ENCODE measurements around the gene LAMB3. TPM values are rescaled to one million over a fixed set of nuclear protein-coding genes. Genes with fewer than 3 reads are reported as not detected.
"Not testable (repeated sequence)": the region's sequence is repeated elsewhere in the genome, so short reads cannot be mapped to it uniquely, and the experiment has no call there.

Gene LAMB3
- 7.0 and 13.7 TPM in 2 replicates for total RNA-seq (2014; rRNA removed; shearing (Covaris generic))

DNA sequence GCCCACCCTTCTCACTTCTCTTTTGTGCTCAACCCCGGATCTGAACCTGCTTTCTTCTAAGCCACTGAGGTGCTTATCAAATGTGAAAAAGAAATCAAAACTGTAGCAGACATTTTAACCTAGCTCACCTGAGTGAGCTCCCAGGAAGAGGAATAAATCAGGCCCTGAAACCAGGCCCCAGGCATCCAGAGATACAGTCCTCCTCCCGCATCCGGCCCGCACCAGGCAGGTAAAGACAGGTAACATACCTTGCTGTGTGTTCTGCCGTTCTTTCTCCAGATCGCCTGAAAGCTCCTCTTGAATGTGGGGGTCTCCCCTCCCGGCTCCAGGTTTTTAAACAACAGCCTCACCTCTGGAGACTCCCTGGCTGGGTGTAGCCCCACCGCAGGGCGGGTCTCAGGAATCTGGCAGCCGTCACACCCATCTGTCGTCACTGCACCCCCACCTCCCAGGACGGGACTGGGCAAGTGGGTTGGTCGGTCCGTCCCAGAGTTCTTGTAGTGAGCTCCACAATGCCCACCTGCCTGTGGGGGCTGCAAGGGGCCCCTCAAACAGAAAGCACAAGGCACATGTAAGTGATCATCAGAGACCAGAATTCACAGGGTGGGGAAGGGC lies at the start of gene LAMB3:
Gene LAMB3 (minus strand): TSS at position 305 of the 615 bp plus-strand sequence. CDS start 1,481 bp downstream, outside the sequence.
- DNase-seq (ENCODE audit: low spot score) = no peak

DNA sequence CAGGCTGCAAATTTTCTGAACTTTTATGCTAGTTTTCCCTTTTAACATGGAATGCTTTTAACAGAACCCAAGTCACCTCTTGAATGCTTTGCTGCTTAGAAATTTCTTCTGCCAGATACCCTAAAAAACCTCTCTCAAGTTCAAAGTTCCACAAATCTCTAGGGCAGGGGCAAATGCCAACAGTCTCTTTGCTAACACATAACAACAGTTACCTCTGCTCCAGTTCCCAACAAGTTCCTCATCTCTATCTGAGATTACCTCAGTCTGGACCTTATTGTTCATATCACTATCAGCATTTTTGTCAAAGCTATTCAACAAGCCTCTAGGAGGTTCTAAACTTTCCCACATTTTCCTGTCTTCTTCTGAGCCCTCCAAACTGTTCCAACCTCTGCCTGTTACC lies 48.5 kb upstream of the LAMB3 start:
- DNase-seq (ENCODE audit: low spot score) = not testable (repeated sequence)

DNA sequence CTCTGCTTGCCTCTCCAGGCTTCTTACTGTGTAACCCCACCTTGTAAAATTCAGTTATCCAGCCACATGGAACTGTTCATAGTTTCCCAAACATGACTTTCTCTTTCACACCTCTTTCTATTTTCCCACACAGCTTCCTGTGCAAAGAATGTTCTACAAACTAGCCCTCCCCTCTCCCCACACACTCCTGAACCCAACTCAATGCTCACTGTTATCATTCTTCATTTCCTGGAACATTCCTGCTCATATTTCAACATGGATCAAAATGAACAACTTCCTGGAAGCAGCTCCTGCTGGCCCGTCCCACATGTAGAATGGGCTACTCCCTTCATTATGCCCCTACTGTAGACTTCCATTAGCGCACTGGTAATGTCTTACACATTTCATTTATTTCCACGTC lies 44.9 kb upstream of the LAMB3 start:
- DNase-seq (ENCODE audit: low spot score) = no peak

DNA sequence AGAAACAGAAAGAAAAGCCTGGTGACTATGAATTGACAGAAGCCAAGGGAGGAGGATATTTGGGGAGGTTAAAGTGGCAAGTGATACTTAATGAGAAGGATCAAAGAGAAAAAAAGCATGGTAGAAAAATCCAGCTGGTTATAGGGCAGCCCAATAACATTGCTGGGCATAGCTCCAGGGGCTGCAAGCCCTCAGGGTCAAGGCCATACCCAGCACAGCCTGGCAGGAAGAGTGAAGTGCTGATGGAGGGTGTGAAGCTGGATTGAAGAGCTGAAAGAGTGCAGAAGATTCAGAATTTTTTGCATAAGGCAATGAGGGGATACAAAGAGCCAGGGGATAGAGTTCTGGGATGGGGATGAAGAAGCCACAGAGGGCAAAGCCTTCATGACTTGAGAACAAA lies 44.4 kb upstream of the LAMB3 start:
- DNase-seq (ENCODE audit: low spot score) = no peak

DNA sequence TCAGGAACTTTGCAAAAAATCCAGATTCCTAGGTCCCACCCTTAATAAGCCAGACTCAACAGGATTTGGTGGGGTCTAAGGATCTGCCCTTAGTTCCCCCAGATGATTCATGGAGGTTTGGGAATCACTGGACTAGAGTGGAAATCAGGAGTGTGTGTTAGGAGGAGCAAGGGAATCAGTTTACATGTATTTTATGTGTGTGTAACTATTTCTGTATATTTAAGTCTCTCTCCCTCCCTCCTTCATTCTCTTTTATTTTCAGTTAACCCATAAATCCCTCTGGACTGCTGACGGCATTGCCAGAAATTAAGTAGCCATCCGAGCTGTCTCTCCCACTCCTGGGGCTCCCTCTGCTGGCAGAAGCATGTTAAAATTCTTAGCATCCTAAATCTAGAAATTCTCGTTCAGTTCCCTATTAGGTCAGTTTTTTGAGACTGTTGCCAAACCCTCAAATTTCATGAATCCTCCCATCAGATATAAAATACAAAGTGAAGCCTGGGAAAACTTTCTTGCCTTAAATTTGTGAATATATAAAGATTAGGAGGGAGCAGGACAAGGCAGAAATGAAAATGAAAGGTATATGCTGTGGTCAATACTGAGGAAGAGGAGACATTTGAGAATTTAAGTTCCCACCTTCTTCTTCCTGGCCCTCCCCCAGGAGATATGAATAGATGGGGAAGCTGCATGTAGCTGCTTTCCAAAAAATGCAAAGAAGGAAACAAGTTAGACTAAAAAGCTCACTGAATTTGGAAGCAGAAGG lies 40.7 kb upstream of the LAMB3 start:
- DNase-seq (ENCODE audit: low spot score) = peak; percentile 81

DNA sequence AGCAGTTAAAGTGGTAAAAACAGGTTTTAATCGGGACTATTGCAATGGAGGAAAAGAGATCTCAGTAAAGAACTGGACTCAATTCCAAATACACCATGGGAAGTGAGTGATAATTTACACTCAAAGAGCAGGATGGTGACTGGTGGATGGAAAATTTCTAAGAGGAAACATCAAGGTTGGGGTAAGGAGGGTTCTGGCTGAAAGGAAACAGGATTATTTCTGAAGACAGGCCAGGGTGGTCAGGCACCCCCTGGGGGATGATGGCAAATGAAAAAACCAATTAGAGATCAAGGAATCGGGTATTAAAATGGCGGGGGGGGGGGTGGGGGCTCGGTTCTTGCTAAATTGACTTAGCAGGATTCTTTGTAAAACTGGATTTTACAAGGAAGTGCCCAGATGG lies 40.1 kb upstream of the LAMB3 start:
- no peak for DNase-seq (ENCODE audit: low spot score)

DNA sequence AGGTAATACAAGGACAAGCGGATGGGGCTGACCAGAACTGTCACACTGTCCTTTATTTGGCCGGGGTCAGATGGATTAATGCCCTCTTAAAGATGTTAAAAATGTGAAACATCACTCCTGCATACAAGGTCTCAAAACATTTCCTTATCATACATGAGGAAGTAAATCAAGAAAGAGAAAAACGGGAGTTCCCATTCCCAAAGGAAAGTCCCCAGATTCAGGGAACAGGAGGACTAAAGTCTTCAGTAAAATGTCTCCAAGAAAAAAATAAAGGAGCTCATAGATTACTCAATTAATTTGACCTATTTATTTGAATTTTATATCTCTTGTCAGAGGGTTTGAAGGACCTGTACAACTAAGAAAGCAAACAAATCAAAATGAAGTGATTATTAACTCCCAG lies 39.0 kb upstream of the LAMB3 start:
- DNase-seq (ENCODE audit: low spot score) = no peak

DNA sequence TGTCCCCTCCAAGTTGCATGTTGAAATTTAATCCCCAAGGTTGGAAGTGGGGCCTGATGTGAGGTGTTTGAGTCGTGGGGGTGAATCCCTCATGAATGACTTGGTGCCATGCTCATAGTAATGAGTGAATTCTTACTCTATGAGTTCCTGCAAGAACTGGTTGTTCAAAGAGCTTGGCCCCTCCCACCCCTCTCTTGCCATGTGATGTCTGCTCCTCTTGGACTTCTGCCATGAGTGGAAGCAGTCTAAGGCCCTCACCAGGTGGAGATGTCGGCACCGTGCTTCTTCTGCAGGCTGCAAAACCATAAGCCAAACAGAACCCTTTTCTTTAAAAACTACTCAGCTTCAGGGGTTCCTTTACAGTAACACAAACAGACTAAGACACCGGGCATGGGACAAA lies 37.3 kb upstream of the LAMB3 start:
- peak; percentile 61 for DNase-seq (ENCODE audit: low spot score)

DNA sequence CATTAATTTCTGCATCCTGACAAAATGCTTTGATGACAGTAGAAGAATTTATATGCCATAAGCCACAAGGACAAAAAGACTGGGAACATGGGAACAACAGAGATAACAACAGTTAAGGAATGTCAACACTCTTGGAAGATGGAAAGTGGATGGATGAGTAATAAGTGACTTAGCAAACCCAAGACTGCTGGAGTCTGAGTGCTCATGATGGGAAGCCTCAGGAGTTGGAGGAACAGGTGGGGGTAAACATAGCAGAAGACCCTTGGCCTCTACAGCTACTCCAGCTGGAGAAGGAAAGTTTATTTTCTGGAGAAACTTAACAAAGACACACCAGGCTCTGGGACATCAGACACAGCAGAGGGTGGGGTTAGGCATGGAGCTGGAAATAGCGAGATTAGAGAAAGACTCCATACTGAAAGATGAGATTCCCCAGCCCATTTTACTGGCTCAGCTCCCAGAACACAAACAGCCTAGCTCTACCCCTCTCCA lies 36.6 kb upstream of the LAMB3 start:
- DNase-seq (ENCODE audit: low spot score) = peak; percentile 97

DNA sequence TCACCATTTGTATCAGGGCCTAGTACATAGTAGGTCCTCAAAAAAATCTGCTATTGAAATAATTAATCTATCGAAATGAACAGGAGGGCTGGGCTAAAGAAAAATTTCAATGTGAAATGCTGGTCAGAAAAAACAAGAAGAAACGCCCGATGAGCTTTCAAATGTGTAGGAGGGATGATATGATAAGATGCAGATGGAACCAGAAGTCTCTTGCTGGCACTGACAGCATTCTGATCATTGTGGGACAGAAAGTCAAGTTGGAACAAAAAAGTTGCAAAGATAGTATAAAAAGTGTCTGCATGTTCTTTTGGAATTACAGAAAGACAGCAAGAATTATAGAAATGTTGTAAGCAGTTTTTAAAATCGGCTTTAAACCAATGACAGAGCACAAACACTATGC lies 34.1 kb upstream of the LAMB3 start:
- no peak for DNase-seq (ENCODE audit: low spot score)

DNA sequence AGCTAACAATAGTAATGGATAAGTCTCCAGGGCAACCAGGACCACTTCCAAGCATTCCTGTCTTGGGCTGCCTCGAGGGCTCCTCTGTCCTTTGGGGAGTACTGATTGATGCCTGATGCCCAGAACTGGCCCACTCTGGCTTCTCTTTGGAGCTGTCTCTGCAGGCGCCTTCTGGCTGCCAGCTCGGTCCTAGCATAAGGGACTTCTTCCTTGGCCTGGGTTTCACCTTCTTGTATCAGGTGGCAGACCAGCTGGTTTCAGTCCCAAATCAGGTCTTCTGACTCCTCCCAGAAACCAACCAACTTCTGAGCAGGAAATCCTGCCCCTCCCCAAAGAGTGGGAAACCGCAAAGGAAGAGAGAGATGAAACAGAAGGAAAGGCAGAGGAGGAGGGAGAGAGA lies 33.6 kb upstream of the LAMB3 start:
- DNase-seq (ENCODE audit: low spot score) = no peak

DNA sequence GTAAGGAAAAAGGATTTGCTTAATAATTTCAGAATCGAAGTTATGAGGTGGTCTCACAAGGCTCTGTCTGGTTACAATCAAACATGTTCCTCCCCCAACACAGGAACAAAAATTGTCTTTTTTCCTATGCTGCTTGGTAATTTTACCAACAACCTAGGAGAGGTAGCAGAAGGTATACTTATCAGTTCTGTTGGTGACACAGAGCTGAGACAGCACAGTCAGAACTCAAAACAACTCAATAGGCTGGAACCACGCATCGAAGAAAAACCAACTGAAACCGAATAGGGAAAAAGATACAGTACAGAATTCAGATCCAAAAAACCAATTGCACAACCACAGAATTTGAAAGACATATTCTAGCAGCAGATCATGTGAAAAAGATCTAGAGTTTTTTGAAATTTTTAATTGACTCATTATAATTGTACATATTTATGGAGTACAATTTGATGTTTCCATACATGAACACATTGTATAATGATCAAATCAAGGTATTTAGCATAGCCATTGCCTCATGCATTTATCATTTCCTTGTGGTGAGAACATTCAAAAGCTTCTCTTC lies 26.8 kb upstream of the LAMB3 start:
- DNase-seq (ENCODE audit: low spot score) = no peak

DNA sequence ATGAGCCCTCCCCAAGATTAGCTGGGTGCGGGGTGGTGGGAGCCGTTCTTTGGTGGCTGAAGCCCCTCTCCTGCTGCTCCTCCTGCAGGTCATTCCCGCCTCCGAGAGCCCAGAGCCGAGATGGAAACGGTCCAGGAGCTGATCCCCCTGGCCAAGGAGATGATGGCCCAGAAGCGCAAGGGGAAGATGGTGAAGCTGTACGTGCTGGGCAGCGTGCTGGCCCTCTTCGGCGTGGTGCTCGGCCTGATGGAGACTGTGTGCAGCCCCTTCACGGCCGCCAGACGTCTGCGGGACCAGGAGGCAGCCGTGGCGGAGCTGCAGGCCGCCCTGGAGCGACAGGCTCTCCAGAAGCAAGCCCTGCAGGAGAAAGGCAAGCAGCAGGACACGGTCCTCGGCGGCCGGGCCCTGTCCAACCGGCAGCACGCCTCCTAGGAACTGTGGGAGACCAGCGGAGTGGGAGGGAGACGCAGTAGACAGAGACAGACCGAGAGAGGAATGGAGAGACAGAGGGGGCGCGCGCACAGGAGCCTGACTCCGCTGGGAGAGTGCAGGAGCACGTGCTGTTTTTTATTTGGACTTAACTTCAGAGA lies 23.4 kb upstream of the LAMB3 start:
- DNase-seq (ENCODE audit: low spot score) = no peak

DNA sequence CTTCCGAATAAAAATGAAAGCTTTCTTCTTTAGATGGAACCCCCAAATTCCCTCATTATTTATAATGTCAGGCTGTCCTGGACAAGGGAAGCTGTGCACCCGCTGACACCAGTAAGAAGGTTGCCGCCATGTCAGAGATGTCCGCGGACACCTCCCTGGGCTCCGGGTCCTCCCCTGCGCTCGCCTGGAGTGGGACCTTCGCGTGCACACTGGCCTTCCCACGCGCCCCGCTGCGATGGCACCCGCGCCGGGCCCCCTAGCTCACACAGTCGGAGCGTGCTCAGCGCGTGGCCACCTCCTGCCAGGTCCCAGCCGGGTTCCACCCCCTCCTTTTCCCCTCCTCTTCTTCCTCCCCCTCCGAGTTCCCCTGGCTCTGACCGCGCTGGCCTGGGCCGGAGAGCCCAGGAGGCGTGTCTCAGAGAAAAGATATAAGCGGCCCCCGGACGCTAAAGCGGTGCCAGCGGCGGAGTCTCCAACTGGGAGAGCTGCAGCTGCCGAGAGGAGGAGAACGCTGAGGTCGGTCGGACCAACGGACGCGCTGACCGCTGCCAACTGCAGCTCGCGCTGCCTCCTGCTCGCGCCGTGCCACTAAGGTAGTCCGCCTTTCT lies 22.8 kb upstream of the LAMB3 start, which contains the start of gene G0S2:
Gene G0S2 (plus strand): TSS at position 456 of the 608 bp plus-strand sequence. CDS start 273 bp downstream, outside the sequence.
- DNase-seq (ENCODE audit: low spot score) = no peak

DNA sequence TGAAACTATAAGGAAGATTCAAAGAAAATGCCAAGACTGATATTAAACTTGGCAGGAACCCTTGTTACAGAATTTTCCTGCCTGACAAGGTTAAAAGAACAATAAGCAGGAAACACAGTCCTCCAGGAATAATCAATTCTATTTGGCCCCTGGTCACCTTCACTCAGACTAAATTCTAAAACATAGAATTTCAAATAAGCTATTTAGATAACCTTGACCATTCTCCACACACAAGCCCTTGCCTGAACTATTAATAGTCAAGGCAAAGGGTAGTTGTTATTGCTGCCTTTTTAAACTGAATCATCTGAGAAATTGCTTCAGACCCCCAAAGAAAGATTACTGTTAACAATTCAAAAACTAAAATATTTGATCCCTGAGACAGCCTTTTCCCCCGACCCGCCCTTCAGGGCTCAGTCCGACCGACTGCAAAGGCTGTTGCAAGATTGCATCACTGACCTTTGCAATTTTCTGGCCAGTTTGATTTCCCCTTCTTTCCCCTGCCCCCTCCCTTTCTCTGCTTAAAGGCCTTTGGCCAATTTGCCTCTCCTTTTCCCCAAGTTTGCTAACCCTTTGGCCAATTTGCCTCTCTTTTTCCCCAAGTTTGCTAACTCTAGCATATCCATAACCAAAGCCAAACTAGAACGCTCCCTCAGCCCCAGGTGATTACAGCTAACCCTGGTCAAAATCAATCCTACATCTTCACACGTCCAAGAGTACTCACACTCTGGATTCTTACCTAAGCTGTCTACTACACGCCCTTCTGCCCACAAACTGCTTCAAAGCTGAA lies 21.6 kb upstream of the LAMB3 start:
- DNase-seq (ENCODE audit: low spot score) = no peak

DNA sequence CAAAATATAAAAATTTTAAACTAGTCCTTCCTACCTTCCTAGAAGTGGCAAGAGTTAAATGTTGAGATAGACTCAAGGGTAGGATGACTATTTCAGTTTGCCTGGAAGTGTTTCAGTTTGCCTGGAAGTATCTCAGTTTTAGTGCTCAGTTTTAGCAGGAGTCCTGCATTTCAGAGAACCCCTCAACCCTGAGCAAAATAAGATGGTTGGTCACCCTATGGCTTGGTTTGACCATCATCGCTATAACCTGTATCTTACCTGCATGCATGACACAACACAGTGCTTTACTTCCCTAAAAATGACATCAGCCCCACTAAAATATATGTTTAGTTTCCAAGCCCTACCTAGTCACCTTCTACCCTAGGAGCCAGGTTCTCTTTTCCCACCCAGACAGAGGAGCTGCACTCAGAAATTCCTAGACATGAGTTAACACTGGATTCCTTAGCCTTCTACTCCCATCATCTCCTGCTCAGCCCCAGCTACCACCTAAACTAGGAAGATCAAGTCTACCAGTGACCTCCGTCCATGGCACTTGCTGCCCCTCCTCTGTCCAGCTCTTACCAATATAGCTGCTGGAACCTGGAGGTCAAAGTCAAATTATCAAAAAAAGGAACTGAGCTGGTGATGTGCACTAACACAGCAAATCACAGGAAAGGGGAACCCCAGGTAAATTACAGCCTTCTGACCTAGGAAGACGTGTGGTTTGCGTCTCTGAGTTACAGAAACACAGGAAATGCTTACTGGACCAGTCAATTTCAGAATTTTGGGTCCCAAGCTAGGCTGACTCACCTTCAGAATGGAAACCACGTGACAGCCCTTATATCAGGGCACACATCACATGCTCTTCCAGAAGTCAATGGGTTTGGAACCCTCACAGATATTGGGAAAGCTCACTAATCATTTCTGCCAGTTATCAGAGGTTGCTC lies 20.7 kb upstream of the LAMB3 start:
- peak; percentile 68 for DNase-seq (ENCODE audit: low spot score)

DNA sequence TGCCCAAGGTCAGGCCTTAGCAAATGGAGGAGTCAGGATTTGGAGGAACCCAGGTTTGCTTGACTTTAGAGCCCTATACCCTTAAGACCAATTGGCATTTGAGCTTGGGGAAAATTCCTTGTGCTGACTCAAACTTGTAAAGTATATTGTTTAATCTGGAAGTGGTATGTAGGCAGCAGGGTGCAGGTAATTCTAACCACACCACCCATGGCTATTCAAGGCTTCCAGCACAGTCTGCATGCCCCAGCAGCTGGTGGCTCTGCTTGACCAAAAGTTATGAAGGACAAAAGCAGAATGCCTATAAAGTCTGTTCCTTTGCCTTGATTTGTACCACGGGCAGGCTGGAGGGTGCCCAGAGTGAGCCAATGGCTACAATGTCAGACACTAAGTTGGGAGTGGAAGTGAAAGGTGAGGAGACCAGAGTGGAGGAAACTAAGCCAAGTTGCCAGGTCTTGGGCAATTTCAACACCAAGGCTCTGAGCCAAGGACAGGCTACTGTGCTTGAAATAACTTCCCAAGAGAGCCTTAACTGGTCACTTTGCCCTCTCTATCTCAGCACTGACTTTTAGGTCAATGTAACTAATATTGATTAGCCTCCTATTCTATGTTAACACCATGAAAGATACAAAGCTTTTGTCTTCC lies 18.3 kb upstream of the LAMB3 start:
- DNase-seq (ENCODE audit: low spot score) = peak; percentile 45

DNA sequence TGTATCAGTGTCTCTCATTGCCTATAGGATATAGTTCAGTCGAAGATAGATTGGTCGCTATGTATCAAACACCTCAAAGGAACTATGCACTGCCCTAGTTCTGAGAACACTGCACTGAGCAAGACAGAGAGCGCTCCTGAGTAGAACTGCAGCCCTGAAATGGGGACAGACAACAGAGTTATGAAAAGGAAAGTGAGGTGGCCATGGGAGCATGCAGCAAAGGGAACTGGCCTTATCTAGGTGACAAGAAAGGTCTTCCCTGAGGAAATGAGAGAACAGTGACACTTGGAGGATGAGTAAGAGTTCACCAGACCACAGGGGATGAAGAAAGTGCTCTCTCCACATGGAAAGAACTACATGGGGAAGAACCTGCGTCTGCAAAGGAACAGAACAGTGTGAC lies 15.5 kb upstream of the LAMB3 start:
- no peak for DNase-seq (ENCODE audit: low spot score)

DNA sequence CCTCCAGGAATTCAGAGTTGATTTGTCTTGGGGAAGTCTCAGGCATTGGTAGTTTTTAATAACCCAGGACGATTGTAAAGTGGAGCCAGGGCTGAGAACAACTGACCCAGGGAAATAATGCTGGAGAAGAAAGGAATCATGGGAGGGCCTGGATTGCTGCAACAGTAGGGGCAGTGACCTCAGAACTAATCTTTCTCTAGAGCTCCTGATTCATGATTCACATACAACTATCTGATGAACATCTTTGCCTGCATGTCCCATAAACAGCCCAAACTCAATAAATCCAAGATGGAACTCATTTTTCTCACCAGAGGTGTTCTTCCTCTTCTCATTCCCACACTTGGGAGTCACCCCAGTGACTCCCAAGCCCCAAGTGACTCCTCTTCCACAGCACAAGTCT lies 14.9 kb upstream of the LAMB3 start:
- no peak for DNase-seq (ENCODE audit: low spot score)

DNA sequence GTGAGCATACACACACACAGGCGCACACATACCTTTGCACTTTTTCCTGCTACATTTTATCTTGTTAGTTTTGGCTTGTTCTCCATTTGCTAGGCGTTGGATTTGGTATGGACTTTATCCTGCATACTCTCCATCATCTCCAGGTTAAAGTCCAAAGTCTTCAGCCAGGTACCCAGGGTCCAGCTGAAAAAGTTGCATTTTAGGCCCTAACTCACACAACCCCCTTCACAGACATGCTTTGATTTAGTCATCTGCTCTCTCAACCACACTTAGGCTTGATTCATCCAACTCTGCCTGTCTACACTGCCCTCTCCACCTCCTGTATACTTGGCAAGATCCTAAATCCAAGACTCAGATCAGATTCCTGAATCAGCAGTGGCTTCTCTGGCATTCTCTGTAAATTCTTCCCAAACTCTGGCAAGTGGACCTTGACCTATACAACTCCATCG lies 10.7 kb upstream of the LAMB3 start:
- DNase-seq (ENCODE audit: low spot score) = no peak
